Esophagus squamous epithelium (tissue), 4 donors: Measurements from ENCODE around the gene IMMP2L.

ENCODE experiments used
- CTCF ChIP-seq, 6 experiments: fragments of 450-650 bp in 4 of 6; fragments of 200-600 bp in 2 of 6; sonication (generic) in 2 of 6; IDR thresholded peaks; one replicate each; pipeline ENCODE4 v1.5.1; 2016 to 2019; ENCODE audit warnings: antibody characterized with exemption in 6 of 6, mild to moderate bottlenecking in 4 of 6, moderate library complexity in 4 of 6
- POLR2A ChIP-seq, 4 donors: fragments of 450-650 bp; IDR thresholded peaks; one replicate each; pipeline ENCODE4 v1.6.1; 2017; ENCODE audit warnings: antibody characterized with exemption in 4 of 4, mild to moderate bottlenecking in 4 of 4, moderate library complexity in 3 of 4

DNA sequence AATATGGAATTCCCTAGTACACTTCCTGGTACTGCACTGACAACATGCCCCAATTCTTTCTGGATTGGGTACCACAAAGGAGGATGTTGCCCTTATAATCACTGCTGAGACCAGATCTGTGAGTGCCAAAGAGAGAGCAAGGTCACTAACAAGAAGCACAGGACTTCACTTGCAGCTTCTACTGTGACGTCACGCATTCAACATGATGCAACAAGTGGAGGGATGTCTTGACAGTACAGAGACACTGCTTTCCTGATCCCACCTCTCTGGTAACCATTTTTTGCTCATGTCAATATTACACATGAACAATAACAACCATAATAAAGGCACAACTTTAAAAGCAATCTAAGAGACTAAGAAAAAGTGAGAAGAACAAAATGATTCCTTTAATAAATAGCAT is 885.5 kb downstream of the IMMP2L start:
- TF ChIP-seq CTCF (IDR thresholded peaks at IDR 0.05), result no peak
- TF ChIP-seq POLR2A (IDR thresholded peaks at IDR 0.05), result no peak
